Smooth muscle cell (in vitro differentiated cells): ENCODE results near the gene TTC7B. TPM values are rescaled to one million over a fixed set of nuclear protein-coding genes. Genes with fewer than 3 reads are reported as not detected.

Experiments used
- DNase-seq: peaks from one replicate; lab custom pipeline; 2025; ENCODE audit not compliant: unreplicated experiment; lab: John Stamatoyannopoulos, UW
- H2AFZ ChIP-seq: fragments of 200-600 bp; sonication (generic); 2 replicates; pipeline ENCODE4 v1.6.0; 2016; ENCODE audit warnings: antibody characterized with exemption, low read depth, mild to moderate bottlenecking
- H3F3A ChIP-seq: fragments of 200-600 bp; sonication (generic); 2 replicates; pipeline ENCODE4 v1.6.0; 2017; ENCODE audit warnings: antibody characterized with exemption, low read depth
- H3K27ac ChIP-seq: fragments of 200-600 bp; sonication (generic); 2 replicates; pipeline ENCODE4 v1.5.1; 2016; ENCODE audit warnings: low read depth, mild to moderate bottlenecking
- H3K27me3 ChIP-seq: fragments of 200-600 bp; sonication (generic); 2 replicates; pipeline ENCODE4 v1.6.1; 2016; ENCODE audit warnings: low read depth, mild to moderate bottlenecking
- H3K36me3 ChIP-seq: fragments of 200-600 bp; sonication (generic); 2 replicates; pipeline ENCODE4 v1.5.1; 2016; ENCODE audit warnings: low read depth
- H3K4me1 ChIP-seq: fragments of 200-600 bp; sonication (generic); 2 replicates; pipeline ENCODE4 v1.5.1; 2016; ENCODE audit warnings: low read depth
- H3K4me2 ChIP-seq: fragments of 200-600 bp; sonication (generic); 2 replicates; pipeline ENCODE4 v1.6.0; 2016; ENCODE audit warnings: mild to moderate bottlenecking
- H3K4me3 ChIP-seq: fragments of 200-600 bp; sonication (generic); 2 replicates; pipeline ENCODE4 v1.5.1; 2016; ENCODE audit warnings: mild to moderate bottlenecking
- H3K79me2 ChIP-seq: fragments of 200-600 bp; sonication (generic); 2 replicates; pipeline ENCODE4 v1.6.0; 2016; ENCODE audit warnings: low read depth, mild to moderate bottlenecking
- H3K9ac ChIP-seq: fragments of 200-600 bp; sonication (generic); 2 replicates; pipeline ENCODE4 v1.6.0; 2016; ENCODE audit warnings: low read depth
- H3K9me3 ChIP-seq: fragments of 200-600 bp; sonication (generic); replicated peaks from 2 replicates; pipeline ENCODE4 v1.5.1; 2016; ENCODE audit warnings: low read depth
- H4K20me1 ChIP-seq: fragments of 200-600 bp; sonication (generic); 2 replicates; pipeline ENCODE4 v1.6.0; 2016; ENCODE audit warnings: low read depth
- WGBS: methylation state at CpG from one replicate; pipeline ENCODE4 v1.1.7; 2016; ENCODE audit warnings: low lambda C conversion rate; 5-methylcytosine and 5-hydroxymethylcytosine counted together
- polyA plus RNA-seq: library from polyadenylated mRNA; unstranded; fragments of >200 nt; fragmentation: Nextera tagmentation; extraction: Ambion mirVana; gene quantifications from 2 replicates; pipeline ENCODE4 v1.2.1, GENCODE V29; 2016
- total RNA-seq: library from RNA; depleted of rRNA; stranded (reverse); fragments of >200 nt; gene quantifications from 2 replicates; pipeline ENCODE4 v1.2.3, GENCODE V29; 2014
- TF ChIP-seq, protein P1 (sequence below): fragments of 200-600 bp; sonication (generic); IDR thresholded peaks from 2 replicates; pipeline ENCODE4 v1.5.1; 2017; ENCODE audit warnings: borderline replicate concordance, mild to moderate bottlenecking, antibody characterized with exemption; ENCODE audit not compliant: insufficient read depth, poor library complexity, severe bottlenecking

TTC7B gene
- total and polyA plus RNA-seq, 2 experiments from 2014 or later: 22.1 to 54.1 TPM

DNA sequence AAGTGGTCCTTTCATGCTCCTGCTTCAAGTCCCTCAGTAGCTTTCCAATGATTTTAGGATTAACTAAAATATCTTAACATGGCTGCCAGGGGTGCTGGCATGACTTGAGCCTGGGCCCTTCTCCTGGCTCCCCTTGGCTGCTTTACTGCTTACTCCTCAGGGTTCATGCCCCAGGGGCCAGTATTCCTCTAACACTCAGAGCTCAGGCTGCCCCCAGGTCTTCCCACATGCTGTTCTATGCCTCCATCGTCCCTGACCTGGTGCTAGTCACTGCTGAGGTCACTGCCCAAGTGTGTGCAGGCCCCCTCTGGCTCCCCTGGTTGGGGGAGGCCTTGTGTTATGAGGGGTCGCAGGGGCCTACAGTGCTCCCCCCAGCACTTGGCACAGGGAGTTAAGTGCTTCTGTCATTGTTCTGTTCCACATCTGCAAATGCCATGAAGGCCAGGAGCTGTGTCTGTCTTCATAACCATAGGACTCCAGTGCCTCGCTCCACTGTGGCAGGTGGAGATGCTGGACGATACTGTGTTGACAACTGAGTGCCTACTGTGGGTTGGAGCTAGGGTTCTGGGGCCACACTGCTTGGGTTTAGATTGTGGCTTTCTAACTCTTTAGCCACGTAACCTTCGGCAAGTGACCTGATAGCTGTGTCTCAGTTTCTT lies 228.8 kb downstream of the TTC7B start:
- H3K79me2 ChIP-seq: no peaks in the 10 kb centered on the region
- no peak overlapping the region for H3K4me2 ChIP-seq
- no peaks in the 10 kb centered on the region for H3K27me3 ChIP-seq
- no peaks in the 10 kb centered on the region for H3K9me3 ChIP-seq
- no peak overlapping the region for H3K4me3 ChIP-seq
- no peak for DNase-seq
- H2AFZ ChIP-seq: no peak overlapping the region
- no peak overlapping the region for H3K27ac ChIP-seq
- 98% methylated on average over 6 of the region's 6 CpGs for WGBS
- H3K9ac ChIP-seq: no peak overlapping the region
- H3K36me3 ChIP-seq: no peaks in the 10 kb centered on the region
- H4K20me1 ChIP-seq: no peaks in the 10 kb centered on the region
- TF ChIP-seq, protein P1, sequence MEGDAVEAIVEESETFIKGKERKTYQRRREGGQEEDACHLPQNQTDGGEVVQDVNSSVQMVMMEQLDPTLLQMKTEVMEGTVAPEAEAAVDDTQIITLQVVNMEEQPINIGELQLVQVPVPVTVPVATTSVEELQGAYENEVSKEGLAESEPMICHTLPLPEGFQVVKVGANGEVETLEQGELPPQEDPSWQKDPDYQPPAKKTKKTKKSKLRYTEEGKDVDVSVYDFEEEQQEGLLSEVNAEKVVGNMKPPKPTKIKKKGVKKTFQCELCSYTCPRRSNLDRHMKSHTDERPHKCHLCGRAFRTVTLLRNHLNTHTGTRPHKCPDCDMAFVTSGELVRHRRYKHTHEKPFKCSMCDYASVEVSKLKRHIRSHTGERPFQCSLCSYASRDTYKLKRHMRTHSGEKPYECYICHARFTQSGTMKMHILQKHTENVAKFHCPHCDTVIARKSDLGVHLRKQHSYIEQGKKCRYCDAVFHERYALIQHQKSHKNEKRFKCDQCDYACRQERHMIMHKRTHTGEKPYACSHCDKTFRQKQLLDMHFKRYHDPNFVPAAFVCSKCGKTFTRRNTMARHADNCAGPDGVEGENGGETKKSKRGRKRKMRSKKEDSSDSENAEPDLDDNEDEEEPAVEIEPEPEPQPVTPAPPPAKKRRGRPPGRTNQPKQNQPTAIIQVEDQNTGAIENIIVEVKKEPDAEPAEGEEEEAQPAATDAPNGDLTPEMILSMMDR: no peak
- H3K4me1 ChIP-seq: no peaks in the 10 kb centered on the region
- H3F3A ChIP-seq: no peaks in the 10 kb centered on the region

DNA sequence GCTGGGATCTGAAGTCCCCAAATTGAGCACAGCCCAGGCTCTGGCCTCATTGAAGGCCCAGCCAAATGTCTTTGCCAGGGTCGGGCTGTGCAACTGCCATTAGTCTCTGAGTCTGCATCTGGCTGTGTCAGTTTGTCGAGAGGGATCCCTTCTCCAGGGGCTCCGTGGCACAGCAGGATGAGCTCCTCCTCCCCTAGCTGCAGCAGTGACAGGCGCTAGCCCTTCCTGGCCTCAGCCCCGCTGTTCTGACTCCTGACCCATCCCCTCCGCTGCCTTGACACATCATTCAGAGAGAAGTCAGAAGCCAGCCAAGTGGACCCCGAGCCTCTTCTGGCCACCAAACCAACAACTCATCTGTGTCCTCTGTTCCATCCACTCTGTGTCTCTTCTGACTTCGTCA lies 231.1 kb downstream of the TTC7B start:
- 96% methylated on average over 8 of the region's 8 CpGs for WGBS
- Histone ChIP-seq H2AFZ (no peak overlapping the region), H3K9ac (no peak overlapping the region), H3F3A (no peaks in the 10 kb centered on the region), H3K4me3 (no peak overlapping the region), H3K4me2 (no peak overlapping the region), H3K27me3 (no peaks in the 10 kb centered on the region), H3K79me2 (no peaks in the 10 kb centered on the region), H4K20me1 (no peaks in the 10 kb centered on the region), H3K27ac (no peak overlapping the region), H3K36me3 (no peaks in the 10 kb centered on the region), H3K9me3 (no peaks in the 10 kb centered on the region), H3K4me1 (no peaks in the 10 kb centered on the region)
- DNase-seq: no peak
- TF ChIP-seq, protein P1: no peak

DNA sequence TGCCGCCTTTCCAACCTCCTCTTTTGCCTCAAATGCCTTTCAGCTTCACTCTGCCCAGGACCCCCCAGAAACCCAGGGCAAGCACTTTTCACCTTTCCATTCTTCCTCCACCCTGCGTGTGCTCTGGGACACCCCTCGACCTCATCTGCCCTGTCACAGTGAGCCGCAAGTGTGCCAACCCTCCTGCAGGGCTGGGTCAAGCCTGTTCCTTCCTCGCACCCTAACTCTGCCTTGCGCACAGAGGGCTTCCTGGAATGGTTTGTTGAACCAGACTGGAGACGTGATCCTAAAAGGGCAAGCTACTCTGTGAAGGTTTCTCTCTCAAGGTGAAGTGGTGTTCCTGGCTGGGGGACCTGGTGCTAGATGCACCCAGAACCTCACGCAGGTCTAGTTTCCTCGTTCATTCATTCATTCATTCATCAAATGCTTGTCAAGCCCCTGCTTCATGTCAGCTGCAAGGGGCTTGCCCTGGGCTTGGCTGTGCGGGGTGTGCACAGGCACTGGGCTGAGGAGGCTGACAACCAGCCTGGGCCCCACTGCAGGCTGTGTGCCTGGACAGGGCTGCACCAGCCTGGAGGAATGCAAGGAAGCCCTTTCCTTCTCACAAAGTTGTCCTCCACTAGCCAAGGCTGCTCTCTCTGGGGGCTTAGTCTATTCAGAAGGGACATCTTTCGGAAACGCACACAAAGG lies 232.2 kb downstream of the TTC7B start:
- Histone ChIP-seq H3K27me3 (no peaks in the 10 kb centered on the region), H3K9ac (no peak overlapping the region), H3K36me3 (no peaks in the 10 kb centered on the region), H2AFZ (no peak overlapping the region), H3K4me2 (no peak overlapping the region), H4K20me1 (no peaks in the 10 kb centered on the region), H3F3A (no peaks in the 10 kb centered on the region), H3K79me2 (no peaks in the 10 kb centered on the region), H3K27ac (no peak overlapping the region), H3K4me1 (no peaks in the 10 kb centered on the region), H3K9me3 (no peaks in the 10 kb centered on the region), H3K4me3 (no peak overlapping the region)
- DNase-seq: no peak
- TF ChIP-seq, protein P1: no peak
- WGBS: 97% methylated on average over 12 of the region's 12 CpGs
